SK-N-SH treated with all-trans-retinoic acid at 6 μM for 48 hours (cell line): ENCODE results near the gene GSS.

Experiments
- ATAC-seq: fragments of 200-7000 bp; cut with Tn5 transposase; 3 replicates; pipeline ENCODE4 v1.9.1; 2020; ENCODE audit warnings: mild to moderate bottlenecking, moderate library complexity
- ARNTL ChIP-seq: fragments of 450-650 bp; formaldehyde crosslinking; IDR thresholded peaks from 2 replicates; pipeline ENCODE4 v1.5.0; 2020; ENCODE audit warnings: low read depth, mild to moderate bottlenecking, moderate library complexity, borderline replicate concordance
- BACH2 ChIP-seq: fragments of 250-450 bp; sonication (Bioruptor Pico); IDR thresholded peaks from 2 replicates; pipeline ENCODE4 v1.9.0; 2021; ENCODE audit warnings: mild to moderate bottlenecking, borderline replicate concordance
- CSDC2 ChIP-seq: fragments of 250-450 bp; sonication (Bioruptor Pico); IDR thresholded peaks from 2 replicates; pipeline ENCODE4 v1.5.0; 2020; ENCODE audit warnings: mild to moderate bottlenecking, moderate library complexity
- CSRNP3 ChIP-seq: fragments of 250-450 bp; sonication (Bioruptor Pico); IDR thresholded peaks from 2 replicates; pipeline ENCODE4 v1.5.1; 2021; ENCODE audit warnings: mild to moderate bottlenecking, moderate library complexity
- ESRRG ChIP-seq: fragments of 250-450 bp; sonication (Bioruptor Pico); IDR thresholded peaks from 2 replicates; pipeline ENCODE4 v1.6.1; 2021; ENCODE audit warnings: mild to moderate bottlenecking
- ISL1 ChIP-seq: fragments of 250-450 bp; sonication (Bioruptor Pico); IDR thresholded peaks from 2 replicates; pipeline ENCODE4 v2.1.2; 2022; ENCODE audit warnings: mild to moderate bottlenecking, moderate library complexity
- PPARA ChIP-seq: fragments of 250-450 bp; sonication (Bioruptor Pico); IDR thresholded peaks from 2 replicates; pipeline ENCODE4 v1.5.0; 2020; ENCODE audit warnings: mild to moderate bottlenecking, borderline replicate concordance
- RARB ChIP-seq: fragments of 250-450 bp; sonication (Bioruptor Pico); IDR thresholded peaks from 2 replicates; pipeline ENCODE4 v1.8.0; 2021; ENCODE audit warnings: mild to moderate bottlenecking, moderate library complexity
- SNAI2 ChIP-seq: fragments of 250-450 bp; sonication (Bioruptor Pico); IDR thresholded peaks from 2 replicates; pipeline ENCODE4 v1.5.0; 2020; ENCODE audit warnings: mild to moderate bottlenecking, moderate library complexity
- TSHZ2 ChIP-seq: fragments of 250-450 bp; sonication (Bioruptor Pico); IDR thresholded peaks from 2 replicates; pipeline ENCODE4 v1.5.0; 2020; ENCODE audit warnings: mild to moderate bottlenecking, moderate library complexity
- ZC3H10 ChIP-seq: fragments of 250-450 bp; sonication (Bioruptor Pico); IDR thresholded peaks from 2 replicates; pipeline ENCODE4 v1.5.1; 2021; ENCODE audit warnings: mild to moderate bottlenecking, moderate library complexity
- ZFP3 ChIP-seq: fragments of 250-450 bp; sonication (Bioruptor Pico); IDR thresholded peaks from 2 replicates; pipeline ENCODE4 v1.5.0; 2020; ENCODE audit warnings: mild to moderate bottlenecking, moderate library complexity
- ZNF565 ChIP-seq: fragments of 450-650 bp; formaldehyde crosslinking; conservative IDR thresholded peaks from 2 replicates; pipeline ENCODE4 v1.5.0; 2020; ENCODE audit warnings: low read depth, mild to moderate bottlenecking, moderate library complexity
- ZNF70 ChIP-seq: fragments of 450-650 bp; formaldehyde crosslinking; IDR thresholded peaks from 2 replicates; pipeline ENCODE4 v1.5.0; 2020; ENCODE audit warnings: mild to moderate bottlenecking, moderate library complexity
- ZNF8 ChIP-seq: fragments of 450-650 bp; formaldehyde crosslinking; IDR thresholded peaks from 2 replicates; pipeline ENCODE4 v1.5.0; 2020; ENCODE audit warnings: mild to moderate bottlenecking, moderate library complexity
- TF ChIP-seq, protein P1 (sequence below): fragments of 250-450 bp; sonication (Bioruptor Pico); IDR thresholded peaks from 2 replicates; pipeline ENCODE4 v1.8.0; 2020; ENCODE audit warnings: mild to moderate bottlenecking, moderate library complexity, borderline replicate concordance
- TF ChIP-seq, protein P2 (sequence below): fragments of 250-450 bp; sonication (Bioruptor Pico); IDR thresholded peaks from 2 replicates; pipeline ENCODE4 v1.5.1; 2020; ENCODE audit warnings: low read depth, mild to moderate bottlenecking, moderate library complexity

Gene GSS

GRCh38 chr20:34925341-34925740 is 30.3 kb downstream of the GSS start:
- ATAC-seq, result no peak
- TF ChIP-seq RARB (CRISPR knock-in tag) (no peak), PPARA (no peak), ZNF565 (CRISPR knock-in tag) (no peak), CSRNP3 (CRISPR knock-in tag) (no peak), ZNF70 (CRISPR knock-in tag) (no peak)

GRCh38 chr20:34923414-34923813 is 32.2 kb downstream of the GSS start:
- ATAC-seq, result no peak
- no peak for TF ChIP-seq TSHZ2
- TF ChIP-seq SNAI2 (CRISPR knock-in tag), result no peak
- no peak for TF ChIP-seq ZNF70 (CRISPR knock-in tag)
- TF ChIP-seq, protein P1, sequence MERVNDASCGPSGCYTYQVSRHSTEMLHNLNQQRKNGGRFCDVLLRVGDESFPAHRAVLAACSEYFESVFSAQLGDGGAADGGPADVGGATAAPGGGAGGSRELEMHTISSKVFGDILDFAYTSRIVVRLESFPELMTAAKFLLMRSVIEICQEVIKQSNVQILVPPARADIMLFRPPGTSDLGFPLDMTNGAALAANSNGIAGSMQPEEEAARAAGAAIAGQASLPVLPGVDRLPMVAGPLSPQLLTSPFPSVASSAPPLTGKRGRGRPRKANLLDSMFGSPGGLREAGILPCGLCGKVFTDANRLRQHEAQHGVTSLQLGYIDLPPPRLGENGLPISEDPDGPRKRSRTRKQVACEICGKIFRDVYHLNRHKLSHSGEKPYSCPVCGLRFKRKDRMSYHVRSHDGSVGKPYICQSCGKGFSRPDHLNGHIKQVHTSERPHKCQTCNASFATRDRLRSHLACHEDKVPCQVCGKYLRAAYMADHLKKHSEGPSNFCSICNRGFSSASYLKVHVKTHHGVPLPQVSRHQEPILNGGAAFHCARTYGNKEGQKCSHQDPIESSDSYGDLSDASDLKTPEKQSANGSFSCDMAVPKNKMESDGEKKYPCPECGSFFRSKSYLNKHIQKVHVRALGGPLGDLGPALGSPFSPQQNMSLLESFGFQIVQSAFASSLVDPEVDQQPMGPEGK (CRISPR knock-in tag), result no peak
- TF ChIP-seq CSRNP3 (CRISPR knock-in tag), result no peak
- no peak for TF ChIP-seq CSDC2
- no peak for TF ChIP-seq ARNTL (CRISPR knock-in tag)
- TF ChIP-seq ZC3H10, result no peak
- no peak for TF ChIP-seq ESRRG (CRISPR knock-in tag)
- TF ChIP-seq ZFP3 (CRISPR knock-in tag), result no peak
- no peak for TF ChIP-seq BACH2 (CRISPR knock-in tag)
- TF ChIP-seq, protein P2, sequence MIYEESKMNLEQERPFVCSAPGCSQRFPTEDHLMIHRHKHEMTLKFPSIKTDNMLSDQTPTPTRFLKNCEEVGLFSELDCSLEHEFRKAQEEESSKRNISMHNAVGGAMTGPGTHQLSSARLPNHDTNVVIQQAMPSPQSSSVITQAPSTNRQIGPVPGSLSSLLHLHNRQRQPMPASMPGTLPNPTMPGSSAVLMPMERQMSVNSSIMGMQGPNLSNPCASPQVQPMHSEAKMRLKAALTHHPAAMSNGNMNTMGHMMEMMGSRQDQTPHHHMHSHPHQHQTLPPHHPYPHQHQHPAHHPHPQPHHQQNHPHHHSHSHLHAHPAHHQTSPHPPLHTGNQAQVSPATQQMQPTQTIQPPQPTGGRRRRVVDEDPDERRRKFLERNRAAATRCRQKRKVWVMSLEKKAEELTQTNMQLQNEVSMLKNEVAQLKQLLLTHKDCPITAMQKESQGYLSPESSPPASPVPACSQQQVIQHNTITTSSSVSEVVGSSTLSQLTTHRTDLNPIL (CRISPR knock-in tag), result no peak
- no peak for TF ChIP-seq ZNF565 (CRISPR knock-in tag)

GRCh38 chr20:34922654-34923381 is 32.8 kb downstream of the GSS start:
- ATAC-seq, result peak; percentile 69
- TF ChIP-seq RARB (CRISPR knock-in tag) (no peak), SNAI2 (CRISPR knock-in tag) (no peak), ZNF8 (no peak)
- TF ChIP-seq, protein P2 (CRISPR knock-in tag), result no peak

- TF ChIP-seq ISL1 (CRISPR knock-in tag) (no peak), ZNF565 (CRISPR knock-in tag) (no peak), ARNTL (CRISPR knock-in tag) (no peak), RARB (CRISPR knock-in tag) (no peak)
- TF ChIP-seq, protein P2 (CRISPR knock-in tag), result no peak
- TF ChIP-seq, protein P1 (CRISPR knock-in tag), result no peak
- ATAC-seq, result no peak
Measured at GRCh38 chr20:34921436-34921835, 34.2 kb downstream of the GSS start.
